HEK293T (cell line): Measurements from ENCODE around the gene WBP1L.

Experiments used
- CTCF ChIA-PET: fragments of 350-600 bp; formaldehyde crosslinking; extraction: SDS; loops from one replicate; lab custom pipeline; 2021; ENCODE audit warnings: antibody characterized with exemption, inconsistent platforms; lab: Yijun Ruan, JAX
- POLR2A ChIA-PET: fragments of 350-600 bp; formaldehyde crosslinking; extraction: SDS; loops from one replicate; lab custom pipeline; 2020; ENCODE audit warnings: antibody characterized with exemption, inconsistent platforms; lab: Yijun Ruan, JAX
- DNase-seq: peaks from one replicate; pipeline ENCODE4 v3.0.0; 2012; ENCODE audit warnings: mixed read lengths; ENCODE audit errors: extremely low spot score
- ARNT ChIP-seq: fragments of 450-650 bp; IDR thresholded peaks from 2 replicates; pipeline ENCODE4 v1.6.1; 2017; ENCODE audit warnings: mild to moderate bottlenecking
- BHLHE40 ChIP-seq: fragments of 450-650 bp; IDR thresholded peaks from 2 replicates; pipeline ENCODE4 v1.6.1; 2016; ENCODE audit warnings: mild to moderate bottlenecking, moderate library complexity, borderline replicate concordance
- CTBP1 ChIP-seq: fragments of 450-650 bp; IDR thresholded peaks from 2 replicates; pipeline ENCODE4 v1.6.1; 2016; ENCODE audit warnings: borderline replicate concordance
- ELF4 ChIP-seq: fragments of 450-650 bp; IDR thresholded peaks from 2 replicates; pipeline ENCODE4 v1.6.1; 2017; ENCODE audit warnings: antibody characterized with exemption
- FOXA1 ChIP-seq: fragments of 450-650 bp; IDR thresholded peaks from 2 replicates; pipeline ENCODE4 v1.6.1; 2016; ENCODE audit warnings: mild to moderate bottlenecking
- FOXK2 ChIP-seq: fragments of 450-650 bp; IDR thresholded peaks from 2 replicates; pipeline ENCODE4 v1.6.1; 2016; ENCODE audit warnings: mild to moderate bottlenecking
- FOXM1 ChIP-seq: fragments of 450-650 bp; IDR thresholded peaks from 2 replicates; pipeline ENCODE4 v1.6.1; 2017; ENCODE audit warnings: mild to moderate bottlenecking, borderline replicate concordance
- HDGF ChIP-seq: fragments of 450-650 bp; IDR thresholded peaks from 2 replicates; pipeline ENCODE4 v1.6.1; 2017; ENCODE audit warnings: antibody characterized with exemption, borderline replicate concordance
- L3MBTL2 ChIP-seq: fragments of 450-650 bp; conservative IDR thresholded peaks from 2 replicates; pipeline ENCODE4 v1.6.1; 2016; ENCODE audit warnings: mild to moderate bottlenecking
- LEF1 ChIP-seq: fragments of 450-650 bp; IDR thresholded peaks from 2 replicates; pipeline ENCODE4 v1.6.1; 2017; ENCODE audit warnings: mild to moderate bottlenecking, borderline replicate concordance
- NFRKB ChIP-seq: fragments of 450-650 bp; IDR thresholded peaks from 2 replicates; pipeline ENCODE4 v1.6.1; 2016; ENCODE audit warnings: mild to moderate bottlenecking, moderate library complexity
- SP1 ChIP-seq: fragments of 450-650 bp; IDR thresholded peaks from 2 replicates; pipeline ENCODE4 v1.6.1; 2017
- SUZ12 ChIP-seq: fragments of 450-650 bp; IDR thresholded peaks from 2 replicates; pipeline ENCODE4 v1.6.1; 2016; ENCODE audit warnings: mild to moderate bottlenecking
- TARDBP ChIP-seq: fragments of 450-650 bp; IDR thresholded peaks from 2 replicates; pipeline ENCODE4 v1.6.1; 2016
- ZNF384 ChIP-seq: fragments of 450-650 bp; IDR thresholded peaks from 2 replicates; pipeline ENCODE4 v1.6.1; 2016
- TF ChIP-seq, protein P1 (sequence below): fragments of 450-650 bp; IDR thresholded peaks from 2 replicates; pipeline ENCODE4 v1.6.1; 2016

The WBP1L gene

GRCh38 chr10:102763037-102763607 is 19.4 kb downstream of the WBP1L start:
- TF ChIP-seq BHLHE40 (no peak), ELF4 (no peak), LEF1 (no peak), L3MBTL2 (no peak), TARDBP (no peak), SP1 (no peak), FOXA1 (no peak), SUZ12 (no peak), ZNF384 (no peak), FOXM1 (no peak), HDGF (no peak), NFRKB (no peak), FOXK2 (no peak), CTBP1 (no peak), ARNT (no peak)
- TF ChIP-seq, protein P1, sequence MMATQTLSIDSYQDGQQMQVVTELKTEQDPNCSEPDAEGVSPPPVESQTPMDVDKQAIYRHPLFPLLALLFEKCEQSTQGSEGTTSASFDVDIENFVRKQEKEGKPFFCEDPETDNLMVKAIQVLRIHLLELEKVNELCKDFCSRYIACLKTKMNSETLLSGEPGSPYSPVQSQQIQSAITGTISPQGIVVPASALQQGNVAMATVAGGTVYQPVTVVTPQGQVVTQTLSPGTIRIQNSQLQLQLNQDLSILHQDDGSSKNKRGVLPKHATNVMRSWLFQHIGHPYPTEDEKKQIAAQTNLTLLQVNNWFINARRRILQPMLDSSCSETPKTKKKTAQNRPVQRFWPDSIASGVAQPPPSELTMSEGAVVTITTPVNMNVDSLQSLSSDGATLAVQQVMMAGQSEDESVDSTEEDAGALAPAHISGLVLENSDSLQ, result no peak
- CTCF ChIA-PET, result interaction anchor here (0.7 kb wide), 1 partner anchor 58 kb away, joined by 9 read pairs; no protein-coding TSS in a partner anchor
- DNase-seq, result no peak
- POLR2A ChIA-PET, result no interaction called here

DNA sequence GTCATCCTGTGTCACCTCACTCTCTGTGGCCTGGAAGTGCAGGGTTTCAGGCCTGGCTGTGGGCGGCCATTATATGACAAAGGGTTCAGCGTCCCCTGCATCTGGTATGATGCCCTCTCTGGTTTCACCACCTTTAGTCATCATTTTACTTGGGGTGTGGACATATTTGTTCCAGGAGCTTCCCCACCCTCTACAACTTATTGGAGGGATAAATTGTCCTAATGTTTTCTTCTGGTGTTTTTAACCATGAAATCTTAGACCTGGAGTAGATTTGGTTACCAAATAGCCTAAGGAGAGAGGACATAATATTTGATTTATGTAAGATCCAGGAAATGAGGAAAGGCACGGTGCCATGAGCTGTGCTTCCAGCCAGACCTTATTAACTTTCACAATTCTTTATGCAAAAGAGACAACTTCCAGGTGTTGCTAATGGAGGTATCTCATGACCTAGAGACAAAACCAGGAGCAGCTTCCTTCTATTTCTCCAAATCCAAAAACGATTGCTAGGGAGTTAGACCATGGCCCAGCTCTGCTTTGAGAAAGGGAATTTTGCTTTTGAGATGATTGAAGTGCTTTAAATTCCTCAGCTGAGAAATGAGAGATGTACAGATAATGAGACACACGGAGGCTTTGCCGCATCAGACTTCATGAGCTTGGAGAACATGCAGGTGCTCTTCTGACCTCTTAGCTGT is 20.9 kb downstream of the WBP1L start:
- DNase-seq, result no peak
- TF ChIP-seq ARNT (no peak), ZNF384 (no peak), LEF1 (no peak), CTBP1 (no peak), HDGF (no peak), TARDBP (no peak), FOXA1 (no peak), BHLHE40 (no peak), SUZ12 (no peak), FOXK2 (no peak), ELF4 (no peak), FOXM1 (no peak), SP1 (no peak), NFRKB (no peak), L3MBTL2 (no peak)
- TF ChIP-seq, protein P1, result no peak
- CTCF ChIA-PET, result interaction anchor here (0.6 to 1.3 kb wide), 4 partner anchors 11 to 376 kb away, joined by 3 to 6 read pairs (median 3); no protein-coding TSS in a partner anchor
- POLR2A ChIA-PET, result interaction anchor here (0.7 to 1.4 kb wide), 2 partner anchors 10 to 21 kb away, joined by 3 to 4 read pairs; partner anchors contain the start of gene WBP1L

DNA sequence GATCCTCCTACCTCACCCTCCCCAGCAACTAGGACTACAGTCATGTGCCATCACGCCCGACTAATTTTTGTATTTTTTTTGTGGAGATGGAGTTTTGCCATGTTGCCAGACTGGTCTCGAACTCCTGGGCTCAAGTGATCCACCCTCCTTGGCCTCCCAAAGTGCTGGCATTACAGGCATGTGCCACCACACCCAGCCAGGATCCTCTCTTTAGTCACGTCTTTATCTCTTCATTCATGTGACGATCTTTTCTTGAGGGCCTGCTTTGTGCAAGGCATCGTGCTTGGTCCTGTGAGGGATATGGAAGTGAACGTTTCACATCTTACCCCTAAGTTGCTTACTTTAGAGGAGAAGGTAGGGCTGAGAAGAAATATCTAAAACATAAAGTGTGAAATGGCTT is 21.6 kb downstream of the WBP1L start:
- DNase-seq, result no peak
- ChIA-PET CTCF (interaction anchor here (0.6 kb wide), 1 partner anchor 375 kb away, joined by 3 read pairs; no protein-coding TSS in a partner anchor), POLR2A (interaction anchor here (0.7 kb wide), 1 partner anchor 10 kb away, joined by 4 read pairs; no protein-coding TSS in a partner anchor)
- no peak for TF ChIP-seq LEF1
- no peak for TF ChIP-seq ZNF384
- TF ChIP-seq L3MBTL2, result no peak
- TF ChIP-seq ARNT, result no peak
- no peak for TF ChIP-seq BHLHE40
- no peak for TF ChIP-seq FOXA1
- TF ChIP-seq, protein P1, result no peak

GRCh38 chr10:102767428-102768160 is 23.8 kb downstream of the WBP1L start:
- no peak for DNase-seq
- ChIA-PET CTCF (no interaction called here), POLR2A (no interaction called here)
- TF ChIP-seq ARNT (no peak), SP1 (no peak), ZNF384 (no peak), NFRKB (no peak), BHLHE40 (no peak), FOXK2 (no peak)

DNA sequence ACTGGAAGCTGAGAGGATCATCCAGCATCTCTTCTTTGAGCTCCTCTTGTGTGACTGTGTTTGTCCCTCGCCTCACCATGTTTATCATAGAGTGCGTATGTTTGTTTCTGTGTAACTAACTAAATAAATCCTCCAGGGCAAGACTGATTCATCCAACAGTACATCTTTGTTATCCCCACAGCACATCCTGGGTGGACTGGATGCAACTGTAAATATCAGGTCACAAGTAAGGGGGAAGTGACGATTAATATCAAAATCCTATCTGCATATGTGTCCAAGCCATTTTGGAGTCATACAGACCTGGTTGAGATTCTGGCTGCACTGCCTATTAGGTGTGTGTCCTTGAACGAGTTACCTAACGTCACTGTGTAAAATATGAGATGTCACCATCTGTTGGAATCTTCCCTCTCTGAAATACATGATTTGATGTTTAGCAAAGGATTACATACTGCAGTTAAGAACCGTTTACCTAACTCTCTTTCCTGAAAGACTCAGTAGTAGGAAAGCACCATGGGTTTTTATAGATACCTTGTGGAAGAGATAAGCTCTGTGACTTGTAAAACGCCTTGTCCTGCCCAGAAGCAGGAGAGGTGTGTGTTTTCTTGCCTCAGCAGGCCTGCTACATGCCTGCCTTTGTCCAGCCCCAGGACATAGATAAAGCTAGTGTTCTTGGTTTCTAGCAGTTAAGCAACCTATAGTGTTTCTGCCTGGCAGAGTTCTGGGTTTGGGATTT is 25.8 kb downstream of the WBP1L start:
- no peak for TF ChIP-seq HDGF
- no peak for TF ChIP-seq CTBP1
- TF ChIP-seq FOXM1, result no peak
- no peak for TF ChIP-seq L3MBTL2
- TF ChIP-seq SUZ12, result no peak
- TF ChIP-seq ARNT, result no peak
- TF ChIP-seq, protein P1, result no peak
- TF ChIP-seq NFRKB, result no peak
- no peak for TF ChIP-seq FOXK2
- no peak for DNase-seq
- ChIA-PET CTCF (interaction anchor here (0.6 kb wide), 1 partner anchor 160 kb away, joined by 3 read pairs; no protein-coding TSS in a partner anchor), POLR2A (no interaction called here)
